T-helper 9 cell (primary cell): ENCODE data around the gene PNPO.
"Not testable (repeated sequence)": the region's sequence is repeated elsewhere in the genome, so short reads cannot be mapped to it uniquely, and the experiment has no call there.

Source experiments
- DNase-seq: peaks from one replicate; pipeline ENCODE4 v3.0.0-alpha.2; 2020

Gene PNPO

GRCh38 chr17:47918006-47918405 is 23.4 kb upstream of the PNPO start:
- no peak for DNase-seq

DNA sequence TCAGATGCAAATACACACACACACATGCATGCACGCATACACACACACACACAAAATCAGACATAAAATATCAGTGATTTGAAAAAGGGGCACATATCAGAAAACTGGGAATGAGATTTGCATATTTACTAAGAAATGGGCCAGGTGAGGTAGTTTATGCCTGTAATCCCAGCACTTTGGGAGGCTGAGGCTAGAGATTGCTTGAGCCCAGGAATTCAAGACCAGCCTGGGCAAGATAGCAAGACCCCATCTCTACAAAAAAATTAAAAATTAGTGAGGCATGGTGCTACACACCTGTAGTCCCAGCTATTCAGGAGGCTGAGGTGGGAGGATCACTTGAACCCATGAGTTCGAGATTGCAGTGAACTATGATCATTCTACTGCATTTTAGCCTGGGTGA is 22.4 kb upstream of the PNPO start:
- no peak for DNase-seq

GRCh38 chr17:47919889-47920288 is 21.5 kb upstream of the PNPO start:
- not testable (repeated sequence) for DNase-seq

DNA sequence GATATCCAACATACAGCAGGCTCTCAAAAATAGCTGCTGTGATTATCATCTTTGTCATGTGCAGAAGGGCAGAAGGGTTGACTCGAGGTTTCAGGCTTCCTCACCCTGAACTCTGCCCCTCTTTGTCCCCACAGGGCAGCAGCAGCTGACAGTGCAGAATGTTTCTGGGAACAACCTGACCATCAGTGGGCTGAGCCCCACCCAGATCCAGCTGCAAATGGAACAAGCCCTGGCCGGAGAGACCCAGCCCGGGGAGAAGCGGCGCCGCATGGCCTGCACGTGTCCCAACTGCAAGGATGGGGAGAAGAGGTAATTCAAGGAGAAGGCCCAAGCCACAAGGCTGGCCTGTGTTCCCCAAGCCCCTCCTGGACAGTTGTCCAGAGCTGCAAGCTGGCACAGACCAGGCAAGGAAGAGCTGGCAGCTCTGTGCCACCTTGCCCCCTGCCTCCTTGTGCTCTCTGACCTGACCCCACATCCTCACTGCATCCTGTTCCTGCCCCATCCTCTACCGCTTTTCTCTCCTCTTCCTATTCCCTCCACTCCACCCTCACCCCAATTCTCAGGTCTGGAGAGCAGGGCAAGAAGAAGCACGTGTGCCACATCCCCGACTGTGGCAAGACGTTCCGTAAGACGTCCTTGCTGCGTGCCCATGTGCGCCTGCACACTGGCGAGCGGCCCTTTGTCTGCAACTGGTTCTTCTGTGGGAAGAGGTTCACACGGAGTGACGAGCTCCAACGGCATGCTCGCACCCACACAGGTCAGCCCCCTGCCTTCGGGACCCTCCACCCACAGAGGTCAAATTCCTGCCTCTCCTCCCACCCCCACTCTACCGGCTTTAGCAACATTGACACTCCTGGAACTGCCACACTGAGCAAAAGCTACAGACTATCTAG is 16.3 kb upstream of the PNPO start:
- DNase-seq = no peak

DNA sequence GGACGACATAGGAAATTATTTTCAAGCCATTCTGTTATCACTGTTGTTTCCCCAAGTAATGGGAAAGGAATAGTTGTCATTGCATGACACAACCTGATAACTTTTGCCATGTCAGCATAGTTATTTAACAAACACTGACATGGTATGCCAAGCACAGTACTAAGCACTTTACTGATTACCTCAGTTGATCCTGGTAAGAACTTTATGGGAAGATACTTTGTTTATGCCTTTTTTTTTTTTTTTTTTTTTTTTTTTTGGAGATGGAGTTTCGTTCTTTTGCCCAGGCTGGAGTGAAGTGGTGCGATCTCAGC is 15.7 kb upstream of the PNPO start:
- no peak for DNase-seq

DNA sequence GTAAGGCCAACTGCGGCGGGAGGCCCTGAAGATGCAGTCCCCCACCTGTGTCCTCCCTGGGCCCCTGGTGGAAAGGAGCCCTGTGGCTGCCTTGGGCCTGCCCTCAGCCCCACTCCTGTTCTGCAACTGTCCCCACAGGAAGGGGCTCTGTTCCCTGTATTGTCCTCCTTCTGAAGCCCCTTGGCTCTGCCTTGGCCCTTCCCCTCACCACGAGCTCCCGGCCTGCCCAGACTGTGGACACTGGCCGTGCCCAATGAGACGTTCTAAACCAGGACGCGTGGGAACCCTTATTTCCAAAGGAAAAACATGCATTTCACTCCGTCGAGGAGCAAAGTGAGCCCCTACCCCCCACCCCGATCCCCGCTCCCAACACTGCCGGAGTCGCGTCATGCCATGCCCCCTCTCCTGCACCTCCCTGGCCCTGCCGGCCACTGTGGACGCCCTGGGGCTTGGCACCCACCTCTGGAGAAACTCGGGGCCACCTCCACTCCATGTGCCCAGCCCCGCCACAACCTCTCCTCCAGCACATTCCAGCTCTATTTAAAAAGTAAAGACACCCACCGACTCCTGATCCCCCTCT is 13.5 kb upstream of the PNPO start:
- DNase-seq = no peak

DNA sequence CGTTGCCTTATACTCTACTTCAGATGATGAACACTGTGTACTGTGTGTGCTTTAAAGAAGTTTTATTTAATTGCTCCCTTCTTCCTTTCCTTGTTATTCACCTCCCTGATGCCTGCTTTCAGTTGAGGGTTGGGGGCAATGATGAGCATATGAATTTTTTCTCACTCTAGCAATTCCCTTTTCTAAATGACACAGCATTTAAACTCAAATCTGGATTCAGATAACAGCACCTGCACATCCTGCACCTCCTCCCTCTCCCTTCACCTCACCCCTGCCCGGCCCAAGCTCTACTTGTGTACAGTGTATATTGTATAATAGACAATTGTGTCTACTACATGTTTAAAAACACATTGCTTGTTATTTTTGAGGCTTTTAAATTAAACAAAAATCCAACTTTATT is 13.0 kb upstream of the PNPO start:
- DNase-seq = no peak

DNA sequence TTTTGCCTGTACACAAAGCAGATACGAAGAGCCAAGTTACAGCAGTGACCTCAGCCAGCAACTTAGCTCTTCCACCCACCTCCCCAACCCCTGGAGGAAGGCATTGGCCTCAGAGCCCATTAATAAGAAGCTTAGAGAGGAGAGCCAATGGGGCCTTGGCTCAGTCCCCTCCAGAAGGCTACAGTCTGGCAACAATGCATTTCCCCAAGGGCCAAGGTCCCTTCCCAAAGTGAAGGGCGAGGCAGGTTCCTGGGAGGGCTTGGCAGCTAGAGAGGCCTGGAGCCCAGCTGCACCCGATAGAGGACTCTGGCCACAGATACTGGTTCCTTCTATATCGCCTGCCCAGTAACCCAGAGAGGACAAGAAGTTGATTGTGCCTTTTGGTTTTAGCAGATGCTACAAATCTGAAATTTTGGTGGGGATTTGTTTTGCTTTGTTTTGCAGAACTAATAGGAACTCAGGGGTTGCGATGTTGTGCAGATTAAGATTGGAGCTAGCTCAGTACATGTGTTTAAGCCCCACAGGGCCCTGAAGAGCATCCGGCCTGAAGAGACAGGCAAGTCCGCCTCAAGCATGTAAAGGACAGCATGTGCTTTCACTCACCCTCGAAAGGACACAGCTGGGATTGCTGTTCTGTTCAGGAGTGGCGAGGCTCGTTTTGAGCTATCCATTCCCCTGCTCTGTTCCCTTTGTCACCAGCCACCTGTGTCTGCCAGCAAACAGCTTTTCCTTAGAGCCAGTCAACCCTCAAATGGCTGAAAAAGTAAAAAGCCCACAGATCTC is 12.0 kb upstream of the PNPO start:
- DNase-seq = no peak

GRCh38 chr17:47931848-47932247 is 9.5 kb upstream of the PNPO start:
- DNase-seq = no peak

DNA sequence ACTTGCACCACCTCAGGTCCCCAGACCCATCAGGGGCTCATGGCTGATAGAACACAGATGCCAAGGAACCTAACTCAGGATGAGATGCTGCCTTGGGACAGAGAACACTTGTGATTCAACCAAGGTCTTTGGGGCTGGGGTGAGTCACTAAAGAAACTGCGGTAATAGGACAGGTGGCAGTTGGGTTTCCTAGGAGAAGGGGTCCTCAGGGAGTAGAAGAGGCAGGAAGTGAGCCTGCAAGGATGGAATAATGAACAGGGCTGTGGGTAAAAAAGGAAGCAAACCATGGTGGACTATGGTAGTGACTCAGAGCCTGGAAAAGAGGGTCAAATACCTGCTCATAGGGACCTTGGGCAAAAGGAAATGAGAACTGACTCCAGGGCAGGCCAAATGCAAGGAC is 6.5 kb upstream of the PNPO start:
- no peak for DNase-seq

DNA sequence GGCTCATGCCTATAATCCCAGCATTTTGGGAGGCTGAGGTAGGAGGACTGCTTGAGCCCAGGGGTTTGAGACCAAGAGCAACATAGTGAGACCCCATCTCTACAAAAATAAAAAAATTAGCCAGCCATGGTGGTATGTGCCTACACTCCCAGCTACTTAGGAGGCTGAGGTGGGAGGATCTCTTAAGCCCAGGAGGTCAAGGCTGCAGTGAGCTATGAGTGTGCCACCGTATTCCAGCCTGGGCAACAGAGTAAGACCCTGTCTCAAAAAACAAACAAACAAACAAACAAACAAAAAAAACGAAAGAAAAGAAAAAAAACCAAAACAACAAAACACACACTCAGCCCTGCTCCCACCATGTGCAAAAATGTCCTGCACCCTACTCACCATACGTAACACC is 5.9 kb upstream of the PNPO start:
- not testable (repeated sequence) for DNase-seq

- DNase-seq = no peak
Observed at GRCh38 chr17:47935961-47936360, 5.4 kb upstream of the PNPO start.

DNA sequence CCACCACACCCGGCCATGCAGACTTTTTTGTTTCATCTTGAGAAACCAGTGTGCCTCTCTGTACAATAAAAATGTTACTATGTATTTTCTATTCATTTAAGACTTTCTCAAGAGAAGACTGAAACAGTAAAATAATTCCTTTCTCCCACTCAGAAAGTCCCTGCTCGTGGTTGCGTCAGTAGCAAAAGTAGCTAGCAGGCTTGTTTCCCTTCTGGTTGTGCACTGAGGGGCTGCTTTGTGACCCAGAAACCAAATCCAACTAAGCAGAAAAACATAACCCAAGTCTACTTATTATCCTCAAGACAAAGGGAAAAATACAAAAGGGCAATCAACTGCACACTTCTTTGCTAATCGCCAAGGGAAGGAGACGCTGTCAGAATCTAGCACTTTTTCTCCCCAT is 3.4 kb upstream of the PNPO start:
- no peak for DNase-seq

- no peak for DNase-seq
Observed at GRCh38 chr17:47942096-47942510, 732 bp downstream of the PNPO start.

DNA sequence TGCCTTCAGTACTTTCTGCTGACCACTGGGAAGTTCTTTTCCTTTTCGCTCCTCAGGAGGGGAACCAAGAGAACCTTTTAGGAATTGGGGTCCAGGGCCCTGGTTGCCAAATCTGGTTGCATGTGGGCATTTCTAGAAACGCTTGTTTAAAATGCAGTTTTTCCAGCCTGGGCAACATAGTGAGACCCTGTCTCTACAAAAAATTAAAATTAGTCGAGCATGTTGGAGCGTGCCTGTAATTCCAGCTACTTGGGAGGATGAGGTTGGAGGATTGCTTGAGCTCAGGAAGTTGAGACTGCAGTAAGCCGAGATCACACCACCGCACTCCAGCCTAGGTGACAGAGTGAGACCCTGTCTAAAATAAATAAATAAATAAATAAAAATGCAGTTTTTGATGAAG is 1.2 kb downstream of the PNPO start:
- DNase-seq = no peak

GRCh38 chr17:47945080-47945479 is 3.7 kb downstream of the PNPO start:
- no peak for DNase-seq

GRCh38 chr17:47945529-47946508 is 4.4 kb downstream of the PNPO start:
- DNase-seq = no peak

- no peak for DNase-seq
Observed at GRCh38 chr17:47946516-47946915, 5.1 kb downstream of the PNPO start.

GRCh38 chr17:47946929-47947397 is 5.6 kb downstream of the PNPO start:
- peak; percentile 62 for DNase-seq

- no peak for DNase-seq
Observed at GRCh38 chr17:47948706-47949196, 7.4 kb downstream of the PNPO start.

- DNase-seq = peak; percentile 81
Observed at GRCh38 chr17:47949197-47949759, 7.9 kb downstream of the PNPO start.

GRCh38 chr17:47949946-47950345 is 8.6 kb downstream of the PNPO start:
- DNase-seq = no peak
